HG03521 (cell line): ENCODE results near the gene GNA12.
A peak's percentile ranks its signal among the peaks of the same experiment; 100 is the strongest.
"Not testable (repeated sequence)": the region's sequence is repeated elsewhere in the genome, so short reads cannot be mapped to it uniquely, and the experiment has no call there.

Experiments used
- ATAC-seq: cut with Tn5 transposase; IDR thresholded peaks from one replicate; pipeline ENCODE4 v1.9.1; 2021; ENCODE audit warnings: mild to moderate bottlenecking, moderate library complexity; ENCODE audit not compliant: unreplicated experiment

The GNA12 gene

GRCh38 chr7:2864999-2865670, 21.0 kb upstream of the GNA12 start:
- no peak for ATAC-seq

DNA sequence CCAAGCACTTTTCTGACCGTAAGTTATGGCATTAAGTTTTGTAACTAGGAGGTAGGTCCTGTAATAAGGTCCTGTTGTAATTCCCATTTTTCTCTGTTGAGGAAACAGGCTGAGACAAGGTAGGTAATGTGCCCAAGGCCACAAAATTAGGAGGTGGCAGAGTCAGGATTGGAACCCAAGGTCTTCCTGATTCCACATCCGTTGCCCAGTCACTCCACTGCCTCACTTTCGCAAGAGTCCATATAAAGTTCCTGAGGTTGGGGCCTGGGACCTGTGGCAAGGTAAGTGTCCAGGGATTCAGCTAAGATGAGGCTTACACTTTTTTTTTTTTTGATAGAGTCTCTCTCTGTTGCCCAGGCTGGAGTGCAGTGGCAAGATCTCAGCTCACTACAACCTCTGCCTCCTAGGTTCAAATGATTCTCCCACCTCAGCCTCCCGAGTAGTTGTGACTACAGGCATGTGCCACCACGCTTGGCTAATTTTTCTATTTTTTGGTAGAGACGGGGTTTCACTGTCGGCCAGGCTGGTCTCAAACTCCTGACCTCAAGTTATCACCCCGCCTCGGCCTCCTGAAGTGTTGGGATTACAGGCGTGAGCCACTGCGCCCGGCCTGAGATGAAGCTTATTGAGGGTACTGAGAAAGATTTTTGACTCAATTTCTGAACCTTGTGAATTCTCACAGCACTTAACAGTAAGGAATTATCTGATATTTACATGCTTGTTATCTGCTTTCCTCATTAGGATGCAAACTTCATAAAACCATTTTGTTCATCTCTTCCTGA, 20.3 kb upstream of the GNA12 start:
- no peak for ATAC-seq

DNA sequence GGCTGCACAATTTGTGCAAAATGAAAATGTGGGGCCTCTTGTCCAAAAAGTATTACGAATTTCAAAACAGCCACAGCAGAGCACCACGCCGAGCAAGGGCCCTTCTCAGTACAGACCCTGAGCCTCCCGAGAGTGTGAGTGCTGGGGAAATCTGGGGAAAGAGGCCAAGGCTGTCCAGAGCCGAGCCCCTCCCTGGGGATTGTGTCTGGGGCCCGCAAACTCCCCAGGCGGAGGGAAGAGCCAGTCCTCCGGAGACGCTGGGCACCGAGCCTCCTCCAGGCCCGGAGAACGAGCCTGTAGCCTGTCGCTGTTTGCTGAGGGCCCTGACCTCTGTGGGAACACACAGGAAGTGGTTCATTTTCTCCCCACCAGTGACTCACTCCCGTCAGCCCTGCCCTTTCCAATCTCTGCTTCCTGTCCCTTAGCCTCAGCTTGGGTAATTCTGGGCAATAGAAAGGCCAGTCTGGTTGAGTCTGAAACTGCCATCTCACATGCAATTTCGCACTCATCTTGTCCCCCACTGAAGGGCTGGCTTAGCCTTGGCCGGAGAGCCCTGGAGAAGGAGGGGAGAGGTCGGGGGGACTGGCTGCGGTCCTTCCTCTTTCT, 19.5 kb upstream of the GNA12 start:
- ATAC-seq: peak; percentile 93

DNA sequence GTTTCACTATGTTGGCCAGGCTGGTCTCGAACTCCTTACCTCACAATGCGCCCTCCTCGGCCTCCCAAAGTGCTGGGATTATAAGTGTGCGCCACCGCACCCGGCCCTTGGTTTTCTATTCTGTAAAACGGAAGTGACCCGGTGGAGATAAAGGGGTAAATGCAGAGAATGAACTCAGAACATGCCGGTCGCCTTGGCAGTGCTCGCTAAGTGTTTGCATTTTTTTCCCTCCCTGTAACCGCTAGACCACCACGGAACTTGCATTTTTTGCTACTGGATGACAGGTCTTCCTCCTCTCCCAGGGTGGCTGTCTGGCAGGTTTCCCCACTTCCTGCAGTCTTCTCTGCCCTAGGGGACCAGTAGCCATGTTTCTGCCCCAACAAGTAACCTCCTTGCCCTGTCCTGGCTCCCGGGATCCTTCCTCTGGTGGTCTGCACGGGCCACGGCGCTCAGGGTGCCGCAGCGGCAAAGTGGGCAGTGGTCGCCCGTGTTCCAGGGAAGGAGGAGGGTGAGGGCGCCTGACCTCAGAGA, 18.8 kb upstream of the GNA12 start:
- ATAC-seq: no peak

GRCh38 chr7:2861509-2861908, 17.4 kb upstream of the GNA12 start:
- ATAC-seq: no peak

- no peak for ATAC-seq
Observed at GRCh38 chr7:2860627-2861133, 16.6 kb upstream of the GNA12 start.

DNA sequence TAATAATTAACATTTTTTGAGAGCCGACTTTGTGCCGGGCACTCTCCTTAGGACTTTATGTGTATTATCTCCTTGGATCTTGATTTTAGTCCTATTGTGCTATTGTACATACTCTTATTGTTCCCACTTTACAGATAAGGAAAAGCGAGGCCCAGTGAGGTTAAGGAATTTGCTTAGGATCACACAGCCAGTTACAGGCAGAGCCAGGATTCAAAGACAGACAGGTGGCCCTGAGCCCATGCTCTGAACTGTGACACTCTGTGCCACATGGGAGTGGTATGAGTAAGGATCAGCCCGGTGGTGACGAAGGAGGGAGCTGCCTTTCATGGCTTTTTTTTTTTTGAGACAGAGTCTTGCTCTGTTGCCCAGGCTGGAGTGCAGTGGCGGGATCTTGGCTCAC, 15.8 kb upstream of the GNA12 start:
- ATAC-seq: no peak

GRCh38 chr7:2858621-2859020, 14.5 kb upstream of the GNA12 start:
- ATAC-seq: no peak

GRCh38 chr7:2856388-2857169, 12.5 kb upstream of the GNA12 start:
- no peak for ATAC-seq

DNA sequence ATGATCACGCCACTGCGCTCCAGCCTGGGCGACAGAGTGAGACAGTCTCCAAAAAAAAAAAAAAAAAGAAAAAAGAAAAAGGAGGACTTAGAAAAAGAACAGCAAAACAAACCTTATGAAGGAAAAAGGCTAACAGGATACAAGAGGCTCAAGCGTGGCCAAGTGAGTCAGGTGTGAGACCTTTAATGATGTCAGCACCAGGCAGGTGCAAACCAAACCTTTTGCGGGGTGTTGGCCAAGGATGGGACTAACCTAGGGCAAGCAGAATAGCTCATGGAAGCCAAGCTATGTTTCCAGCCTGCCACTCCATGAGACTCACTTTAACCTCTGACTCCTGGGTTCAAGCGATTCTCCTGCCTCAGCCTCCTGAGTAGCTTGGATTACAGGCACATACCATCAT, 11.3 kb upstream of the GNA12 start:
- ATAC-seq: no peak

GRCh38 chr7:2853552-2853951, 9.4 kb upstream of the GNA12 start:
- not testable (repeated sequence) for ATAC-seq

DNA sequence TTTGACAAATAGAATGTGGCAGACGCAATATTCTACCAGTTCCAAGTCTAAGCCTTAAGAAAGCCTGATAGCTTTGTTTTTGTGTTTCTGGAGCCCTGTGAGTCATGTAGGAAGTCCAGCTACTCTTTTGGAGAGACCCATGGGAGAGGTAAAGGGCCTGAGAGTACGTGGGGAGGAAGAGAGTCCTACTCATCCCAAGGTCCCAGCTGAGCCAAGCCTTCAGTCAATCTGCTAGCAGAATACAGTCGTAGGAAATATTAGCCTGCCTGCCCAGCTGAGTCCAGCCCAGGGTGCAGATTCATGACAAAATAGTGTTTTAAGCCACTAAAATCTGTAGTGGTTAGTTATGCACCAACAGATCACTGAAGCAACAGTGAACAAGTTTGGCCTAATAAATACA, 9.0 kb upstream of the GNA12 start:
- no peak for ATAC-seq

GRCh38 chr7:2851497-2851896, 7.4 kb upstream of the GNA12 start:
- peak; percentile 69 for ATAC-seq

GRCh38 chr7:2849941-2850766, 6.0 kb upstream of the GNA12 start:
- no peak for ATAC-seq

- no peak for ATAC-seq
Observed at GRCh38 chr7:2845034-2845592, 1.0 kb upstream of the GNA12 start.

- no peak for ATAC-seq
Observed at GRCh38 chr7:2843711-2844152, 376 bp downstream of the GNA12 start.

- no peak for ATAC-seq
Observed at GRCh38 chr7:2843191-2843685, 870 bp downstream of the GNA12 start.

DNA sequence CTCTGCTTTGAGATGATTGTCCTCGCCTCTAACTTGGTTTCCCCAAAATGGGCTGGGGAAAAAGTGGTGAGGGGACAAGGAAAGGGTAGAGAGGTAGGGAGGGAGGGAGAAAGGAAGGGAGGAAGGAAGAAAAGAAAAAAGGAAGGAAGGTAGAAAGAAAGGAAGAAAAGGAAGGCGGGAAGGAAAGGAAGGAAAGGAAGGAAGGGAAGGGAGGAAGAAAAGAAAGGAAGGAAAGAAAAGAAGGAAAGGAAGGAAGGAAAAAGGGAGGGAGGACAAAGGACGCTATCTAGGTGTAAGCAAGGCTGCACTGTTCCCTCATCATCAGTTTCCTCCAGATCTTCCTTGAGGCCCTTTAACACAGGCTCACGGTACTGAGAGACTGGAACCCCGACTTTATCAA, 2.2 kb downstream of the GNA12 start:
- no peak for ATAC-seq

DNA sequence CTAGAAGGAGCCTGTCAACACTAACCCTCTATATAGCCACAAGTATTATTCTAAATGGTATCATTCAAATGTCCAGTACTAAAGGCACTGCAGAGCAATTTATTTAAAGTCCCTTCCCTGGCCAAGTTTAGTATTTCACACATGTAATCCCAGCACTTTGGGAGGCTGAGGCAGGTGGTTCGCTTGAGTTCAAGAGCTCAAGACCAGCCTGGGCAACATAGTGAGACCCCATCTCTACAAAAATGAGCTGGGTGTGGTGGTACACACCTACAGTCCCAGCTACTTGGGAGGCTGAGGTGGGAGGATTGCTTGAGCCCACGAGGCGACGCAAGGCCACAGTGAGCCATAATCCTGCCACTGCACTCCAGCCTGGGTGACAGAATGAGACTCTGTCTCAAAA, 3.6 kb downstream of the GNA12 start:
- ATAC-seq: no peak
